HCT116 (cell line): ENCODE data around the gene WBP1L. TPM values are rescaled to one million over a fixed set of nuclear protein-coding genes. Genes with fewer than 3 reads are reported as not detected.
"Not testable (repeated sequence)": the region's sequence is repeated elsewhere in the genome, so short reads cannot be mapped to it uniquely, and the experiment has no call there.

Experiments
- ATAC-seq: fragments of 200-7000 bp; cut with Tn5 transposase; 2 replicates; pipeline ENCODE4 v1.9.1; 2020; ENCODE audit warnings: mild to moderate bottlenecking, moderate library complexity
- BruUV-seq: library from RNA; stranded (reverse); fragments of 400-500 nt; replicated peaks from 2 replicates; lab custom pipeline; 2021; lab: Mats Ljungman, UMichigan
- CTCF ChIA-PET: fragments of 300-600 bp; sonication (Branson Sonifier 250); formaldehyde crosslinking; loops from one replicate; lab custom pipeline; 2021; ENCODE audit warnings: antibody characterized with exemption; lab: Charles Lee
- POLR2A ChIA-PET: fragments of 300-600, 350-600 bp; sonication (Branson Sonifier 250); formaldehyde crosslinking; loops from one replicate; lab custom pipeline; 2021; ENCODE audit warnings: antibody characterized with exemption; lab: Charles Lee
- RAD21 ChIA-PET, 2 experiments: fragments of 300-600 bp; sonication (Branson Sonifier 250); formaldehyde crosslinking; loops; one replicate each; lab custom pipeline; 2023; ENCODE audit warnings: low total read pairs in 2 of 2; ENCODE audit not compliant: uncharacterized antibody in 2 of 2, unreplicated experiment in 2 of 2, low non-redundant PET in 1 of 2; lab: Charles Lee
- DNase-seq: peaks from one replicate; pipeline ENCODE4 v3.0.0-alpha.2; 2010; ENCODE audit warnings: low read depth, low spot score
- H2AFZ ChIP-seq: fragments of 200-600 bp; shearing (Covaris generic), sonication (generic); 2 replicates; pipeline ENCODE4 v1.6.1; 2017; ENCODE audit warnings: low read depth, mixed run types, mixed read lengths, antibody characterized with exemption, low read length; ENCODE audit not compliant: poor library complexity, severe bottlenecking
- H3K27ac ChIP-seq: 2 replicates; pipeline ENCODE4 v1.5.1; 2012; ENCODE audit warnings: low read depth, low read length
- H3K27me3 ChIP-seq: fragments of 200-600 bp; sonication (generic); 2 replicates; pipeline ENCODE4 v1.6.1; 2016; ENCODE audit warnings: mixed run types, low read length, mixed read lengths; ENCODE audit not compliant: insufficient read depth
- H3K36me3 ChIP-seq, 2 experiments: fragments of 200-500 bp in 1 of 2; fragments of 200-600 bp in 1 of 2; sonication (Bioruptor generic) in 1 of 2; sonication (generic) in 1 of 2; 2 replicates each; pipeline versions ENCODE4 v1.5.1 to v1.6.1; 2014 to 2016; ENCODE audit warnings: low read length in 2 of 2, inconsistent platforms in 1 of 2, mixed read lengths in 1 of 2, mixed run types in 1 of 2; ENCODE audit not compliant: insufficient read depth in 2 of 2, control insufficient read depth in 1 of 2
- H3K4me1 ChIP-seq, 2 experiments: fragments of 200-600 bp in 1 of 2; sonication (generic) in 1 of 2; 2 replicates each; pipeline versions ENCODE4 v1.5.1 to v1.6.1; 2012 to 2017; ENCODE audit warnings: low read length in 2 of 2, inconsistent platforms in 1 of 2, mild to moderate bottlenecking in 1 of 2, mixed read lengths in 1 of 2, mixed run types in 1 of 2, moderate library complexity in 1 of 2; ENCODE audit not compliant: insufficient read depth in 2 of 2, control insufficient read depth in 1 of 2
- H3K4me2 ChIP-seq: fragments of 200-600 bp; sonication (generic); 2 replicates; pipeline ENCODE4 v1.6.1; 2017; ENCODE audit warnings: mixed run types, low read length, mixed read lengths
- H3K4me3 ChIP-seq, 2 experiments: fragments of 200-600 bp in 1 of 2; sonication (generic) in 1 of 2; replicated peaks in 1 of 2; 2 replicates each; pipeline ENCODE4 v1.5.1; 2011 to 2016; ENCODE audit warnings: low read length in 2 of 2, control low read depth in 1 of 2, low read depth in 1 of 2, mild to moderate bottlenecking in 1 of 2, mixed read lengths in 1 of 2, mixed run types in 1 of 2
- H3K79me2 ChIP-seq: fragments of 200-600 bp; sonication (generic); 2 replicates; pipeline ENCODE4 v1.6.1; 2017; ENCODE audit warnings: mild to moderate bottlenecking, mixed run types, low read length, moderate library complexity, mixed read lengths; ENCODE audit not compliant: insufficient read depth
- H3K9ac ChIP-seq: fragments of 200-600 bp; sonication (generic); 2 replicates; pipeline ENCODE4 v1.6.1; 2016; ENCODE audit warnings: low read length, mixed read lengths
- H3K9me2 ChIP-seq: fragments of 200-600 bp; sonication (generic), shearing (Covaris generic); 2 replicates; pipeline ENCODE4 v1.6.1; 2017; ENCODE audit warnings: mixed run types, mild to moderate bottlenecking, moderate library complexity; ENCODE audit not compliant: insufficient read depth
- H3K9me3 ChIP-seq, 2 experiments: fragments of 200-500 bp in 1 of 2; fragments of 200-600 bp in 1 of 2; sonication (Bioruptor generic) in 1 of 2; sonication (generic) in 1 of 2; 2 replicates each; pipeline ENCODE4 v1.6.1; 2014 to 2017; ENCODE audit warnings: low read length in 2 of 2, mixed read lengths in 2 of 2, inconsistent platforms in 1 of 2, low read depth in 1 of 2, mild to moderate bottlenecking in 1 of 2, mixed run types in 1 of 2, moderate library complexity in 1 of 2; ENCODE audit not compliant: control insufficient read depth in 1 of 2, insufficient read depth in 1 of 2
- H4K20me1 ChIP-seq: fragments of 200-600 bp; sonication (generic), shearing (Covaris generic); 2 replicates; pipeline ENCODE4 v1.6.1; 2017; ENCODE audit warnings: mixed run types, mild to moderate bottlenecking, moderate library complexity; ENCODE audit not compliant: insufficient read depth
- CEBPB ChIP-seq: IDR thresholded peaks from 2 replicates; pipeline ENCODE4 v1.6.1; 2012; ENCODE audit warnings: low read depth
- POLR2A ChIP-seq: IDR thresholded peaks from 2 replicates; pipeline ENCODE4 v1.7.0; 2011; ENCODE audit warnings: borderline replicate concordance; ENCODE audit not compliant: insufficient read depth, insufficient read length; ENCODE audit errors: extremely low read depth
- RAD21 ChIP-seq: IDR thresholded peaks from 2 replicates; pipeline ENCODE4 v1.6.1; 2012; ENCODE audit warnings: low read depth, mild to moderate bottlenecking
- SRF ChIP-seq: IDR thresholded peaks from 2 replicates; pipeline ENCODE4 v1.6.1; 2012; ENCODE audit warnings: low read depth
- TCF7L2 ChIP-seq: IDR thresholded peaks from 2 replicates; pipeline ENCODE4 v1.7.0; 2011; ENCODE audit warnings: borderline replicate concordance, inconsistent platforms; ENCODE audit not compliant: insufficient read depth, insufficient read length; ENCODE audit errors: extremely low read depth
- YY1 ChIP-seq: IDR thresholded peaks from 2 replicates; pipeline ENCODE4 v1.6.1; 2011; ENCODE audit warnings: low read length, low read depth, moderate library complexity, mild to moderate bottlenecking; ENCODE audit not compliant: insufficient replicate concordance; ENCODE audit errors: extremely low read depth
- intact Hi-C: fragments of 100-400 bp; cut with micrococcal nuclease; formaldehyde crosslinking; loops from 2 replicates; pipeline ENCODE4 v1.10.0; 2022
- total RNA-seq: library from RNA; stranded (reverse); gene quantifications from one replicate; pipeline ENCODE4 v1.2.1, GENCODE V29; 2021; ENCODE audit not compliant: unreplicated experiment
- TF ChIP-seq, protein P1 (sequence below), 3 experiments: fragments of 200-600 bp in 1 of 3; sonication (generic) in 1 of 3; IDR thresholded peaks in 2 of 3; conservative IDR thresholded peaks in 1 of 3; 2 replicates each; pipeline ENCODE4 v1.5.1; 2012 to 2017; ENCODE audit warnings: low read depth in 2 of 3, low read length in 2 of 3, antibody characterized with exemption in 1 of 3, borderline replicate concordance in 1 of 3, control low read depth in 1 of 3, mild to moderate bottlenecking in 1 of 3, mixed read lengths in 1 of 3, mixed run types in 1 of 3, moderate library complexity in 1 of 3; ENCODE audit not compliant: insufficient read depth in 1 of 3

Gene WBP1L
- total RNA-seq, 1 experiment from 2014 or later: 25.2 TPM

DNA sequence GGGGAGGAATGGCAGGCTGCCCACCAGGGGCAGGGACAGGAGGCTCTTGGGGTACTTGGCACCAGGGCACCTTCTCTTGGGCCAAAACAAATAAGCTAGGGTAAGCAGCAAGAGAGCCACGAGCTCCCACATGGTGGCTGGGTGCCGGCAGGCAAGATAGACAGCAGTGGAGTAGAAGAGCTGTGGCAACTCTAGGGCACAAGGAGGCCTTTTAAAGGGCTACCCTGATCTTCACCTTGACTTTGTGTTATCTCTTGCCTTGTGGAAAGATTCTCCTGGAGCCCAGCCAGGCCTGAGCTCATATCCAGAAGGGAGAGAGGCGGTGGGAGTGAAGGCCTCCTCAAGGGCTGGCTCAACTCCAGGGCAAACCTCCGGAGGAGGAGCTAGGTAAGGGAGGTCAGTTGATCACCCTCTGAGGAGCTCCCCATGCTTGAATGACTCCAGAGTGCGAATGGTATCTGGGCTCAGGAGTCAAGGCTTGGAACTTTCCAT lies 93.5 kb downstream of the WBP1L start, which contains the start of gene CYP17A1 (continued):
- TF ChIP-seq, protein P1, sequence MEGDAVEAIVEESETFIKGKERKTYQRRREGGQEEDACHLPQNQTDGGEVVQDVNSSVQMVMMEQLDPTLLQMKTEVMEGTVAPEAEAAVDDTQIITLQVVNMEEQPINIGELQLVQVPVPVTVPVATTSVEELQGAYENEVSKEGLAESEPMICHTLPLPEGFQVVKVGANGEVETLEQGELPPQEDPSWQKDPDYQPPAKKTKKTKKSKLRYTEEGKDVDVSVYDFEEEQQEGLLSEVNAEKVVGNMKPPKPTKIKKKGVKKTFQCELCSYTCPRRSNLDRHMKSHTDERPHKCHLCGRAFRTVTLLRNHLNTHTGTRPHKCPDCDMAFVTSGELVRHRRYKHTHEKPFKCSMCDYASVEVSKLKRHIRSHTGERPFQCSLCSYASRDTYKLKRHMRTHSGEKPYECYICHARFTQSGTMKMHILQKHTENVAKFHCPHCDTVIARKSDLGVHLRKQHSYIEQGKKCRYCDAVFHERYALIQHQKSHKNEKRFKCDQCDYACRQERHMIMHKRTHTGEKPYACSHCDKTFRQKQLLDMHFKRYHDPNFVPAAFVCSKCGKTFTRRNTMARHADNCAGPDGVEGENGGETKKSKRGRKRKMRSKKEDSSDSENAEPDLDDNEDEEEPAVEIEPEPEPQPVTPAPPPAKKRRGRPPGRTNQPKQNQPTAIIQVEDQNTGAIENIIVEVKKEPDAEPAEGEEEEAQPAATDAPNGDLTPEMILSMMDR (IDR thresholded peaks at IDR 0.05 in 2 of 3, conservative IDR thresholded peaks at IDR 0.05 in 1 of 3; ENCODE audit: borderline replicate concordance in 1 of 3, insufficient read depth in 1 of 3, low read depth in 2 of 3, low read length in 2 of 3): no peak
- TF ChIP-seq CEBPB: no peak
- TF ChIP-seq, all 23 proteins: peak for 0

- BruUV-seq, ATAC-seq, H2AFZ ChIP-seq, H3K36me3 ChIP-seq, DNase-seq, H3K27me3 ChIP-seq, H3K4me2 ChIP-seq, H3K4me3 ChIP-seq, H4K20me1 ChIP-seq, H3K27ac ChIP-seq, H3K9me3 ChIP-seq, H3K9ac ChIP-seq, intact Hi-C loops, RAD21 ChIA-PET, H3K79me2 ChIP-seq, POLR2A ChIA-PET, H3K9me2 ChIP-seq, H3K4me1 ChIP-seq: not testable (repeated sequence)
- CTCF ChIA-PET: interaction anchor here (1.5 kb wide), 1 partner anchor 80 kb away, joined by 4 read pairs; the partner anchor contains the start of gene CNNM2
Observed at GRCh38 chr10:102838276-102838927, 94.7 kb downstream of the WBP1L start.

DNA sequence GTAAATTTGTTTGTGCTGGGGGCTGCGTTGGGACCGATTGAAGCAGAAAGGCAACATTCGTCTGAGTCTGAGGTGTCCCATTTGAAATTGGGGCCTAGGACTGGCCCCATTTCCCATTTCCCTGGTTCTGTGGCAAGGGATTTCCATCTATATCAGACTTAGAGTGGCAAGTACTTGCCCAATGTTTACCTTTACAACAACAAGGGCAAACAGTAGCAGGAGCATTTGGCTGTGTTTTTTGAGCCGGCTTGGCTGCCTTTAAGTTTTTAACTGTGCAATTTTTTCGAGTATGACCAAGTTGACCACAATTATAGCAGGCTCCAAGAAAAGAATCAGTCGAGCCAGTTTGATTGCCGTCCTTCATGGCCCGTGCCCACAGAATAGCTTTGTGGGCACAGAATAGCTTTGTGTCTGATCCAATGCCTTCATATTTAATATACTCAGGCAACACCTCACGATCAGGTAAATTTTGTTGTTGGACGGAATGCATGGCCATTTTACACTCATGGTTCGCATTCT lies 98.1 kb downstream of the WBP1L start:
- DNase-seq (no peak), ATAC-seq (no peak)
- ChIA-PET RAD21 (no interaction called here), POLR2A (no interaction called here), CTCF (interaction anchor here (0.7 kb wide), 1 partner anchor 60 kb away, joined by 3 read pairs; no protein-coding TSS in a partner anchor)
- Histone ChIP-seq H3K27ac (no peak overlapping the region), H3K27me3 (0 out of 2 replicates have a peak, but pooled peaks cover 4% of the 10 kb centered on the region), H3K36me3 (no peaks in the 10 kb centered on the region), H3K4me3 (no peak overlapping the region), H3K4me2 (no peak overlapping the region), H3K79me2 (no peaks in the 10 kb centered on the region), H4K20me1 (no peaks in the 10 kb centered on the region), H3K9ac (no peak overlapping the region), H3K9me3 (peaks cover 0 to 9% of the 10 kb centered on the region in 2 experiments; a peak in 1 of 4 replicates), H3K4me1 (no peaks in the 10 kb centered on the region), H3K9me2 (no peaks in the 10 kb centered on the region), H2AFZ (no peak overlapping the region)
- TF ChIP-seq TCF7L2 (no peak), POLR2A (no peak), RAD21 (no peak), SRF (no peak), CEBPB (no peak), YY1 (no peak)
- intact Hi-C loops: no loop called here
- BruUV-seq: no TSS peak
